GM19372 (cell line): ENCODE results near the gene GRIN2A.

Experiments used
- ATAC-seq: cut with Tn5 transposase; IDR thresholded peaks from one replicate; pipeline ENCODE4 v1.9.1; 2021; ENCODE audit warnings: mild to moderate bottlenecking, low read depth, moderate library complexity; ENCODE audit not compliant: unreplicated experiment

Gene GRIN2A

GRCh38 chr16:9798474-9798873, 383.8 kb downstream of the GRIN2A start:
- no peak for ATAC-seq

DNA sequence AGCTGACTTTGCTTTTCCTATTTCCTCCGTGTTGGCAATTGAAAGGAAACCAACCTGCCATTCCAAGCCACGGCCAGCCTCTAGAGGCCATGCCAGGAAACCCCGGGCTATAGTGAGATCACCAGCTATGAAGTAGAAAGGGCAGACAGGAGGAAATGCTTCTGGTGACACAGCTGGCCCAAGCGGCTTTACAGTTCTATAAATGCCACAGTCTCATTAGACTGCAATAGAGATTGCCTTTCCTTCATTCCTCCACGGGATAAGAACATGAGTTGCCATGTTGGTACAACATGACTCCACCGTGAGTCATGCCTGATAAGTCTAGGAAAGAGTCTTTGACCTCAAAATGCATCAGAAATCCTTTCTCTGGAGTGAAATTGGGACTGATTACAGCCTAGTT, 384.9 kb downstream of the GRIN2A start:
- ATAC-seq = no peak

GRCh38 chr16:9793623-9794022, 388.6 kb downstream of the GRIN2A start:
- no peak for ATAC-seq

DNA sequence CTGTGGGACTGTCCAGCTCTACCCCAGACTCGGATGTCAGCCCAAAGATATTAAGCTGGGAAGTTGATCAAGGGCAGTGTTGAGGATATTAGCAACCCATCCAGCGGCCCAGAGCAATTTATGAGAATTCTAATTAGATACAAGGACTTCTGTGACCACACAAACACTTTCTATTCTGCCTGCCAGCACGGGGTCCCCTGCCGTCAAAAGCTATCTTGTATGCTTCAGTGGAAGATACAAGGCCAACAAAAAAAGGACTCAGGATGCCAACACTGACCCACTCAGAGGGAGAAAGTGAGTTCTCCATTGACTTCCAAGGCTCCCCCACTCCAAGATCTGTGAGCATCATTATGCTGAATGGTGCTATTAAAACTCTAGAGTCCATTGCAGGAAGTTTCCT, 390.7 kb downstream of the GRIN2A start:
- ATAC-seq = no peak

DNA sequence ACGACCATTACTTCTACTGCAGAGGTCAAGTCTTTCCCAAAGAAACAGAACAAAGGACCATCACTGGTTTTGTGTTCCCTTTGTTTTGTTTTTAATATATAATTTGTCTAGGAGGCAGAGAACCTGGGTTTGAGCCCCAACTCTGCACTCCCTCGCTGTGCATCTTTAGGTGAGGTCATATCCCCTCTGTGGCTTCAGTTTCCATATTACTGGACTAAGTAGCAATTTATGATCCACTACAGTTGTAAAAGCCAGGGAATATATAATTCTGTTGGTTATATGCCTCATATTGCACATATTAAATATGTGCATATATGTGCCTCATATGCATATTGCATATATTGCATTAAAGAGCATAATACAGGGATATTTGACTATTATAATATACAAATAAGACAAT, 392.0 kb downstream of the GRIN2A start:
- ATAC-seq = no peak

DNA sequence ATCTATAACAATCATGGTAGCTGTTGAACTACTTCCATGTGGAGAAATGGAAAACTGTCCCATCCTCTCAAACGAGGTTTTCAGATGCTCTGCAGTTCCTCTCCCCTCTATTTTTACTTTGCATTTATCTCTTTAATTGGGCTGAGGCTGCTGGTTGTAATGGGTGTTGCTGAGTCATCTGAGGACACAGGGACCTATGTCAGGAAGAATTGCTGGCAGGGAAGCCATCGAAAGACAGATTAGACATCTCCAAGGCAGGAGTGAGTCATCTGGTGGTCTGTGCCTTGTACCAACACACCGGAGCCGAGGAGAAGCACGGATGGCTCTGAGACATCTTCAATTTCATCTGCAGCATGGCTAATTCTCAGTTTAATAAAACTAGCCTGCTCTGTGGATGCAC, 394.5 kb downstream of the GRIN2A start:
- ATAC-seq = no peak

GRCh38 chr16:9780831-9781230, 401.4 kb downstream of the GRIN2A start:
- ATAC-seq = no peak

GRCh38 chr16:9778849-9779248, 403.4 kb downstream of the GRIN2A start:
- no peak for ATAC-seq

- no peak for ATAC-seq
Measured at GRCh38 chr16:9775998-9776397, 406.2 kb downstream of the GRIN2A start.

DNA sequence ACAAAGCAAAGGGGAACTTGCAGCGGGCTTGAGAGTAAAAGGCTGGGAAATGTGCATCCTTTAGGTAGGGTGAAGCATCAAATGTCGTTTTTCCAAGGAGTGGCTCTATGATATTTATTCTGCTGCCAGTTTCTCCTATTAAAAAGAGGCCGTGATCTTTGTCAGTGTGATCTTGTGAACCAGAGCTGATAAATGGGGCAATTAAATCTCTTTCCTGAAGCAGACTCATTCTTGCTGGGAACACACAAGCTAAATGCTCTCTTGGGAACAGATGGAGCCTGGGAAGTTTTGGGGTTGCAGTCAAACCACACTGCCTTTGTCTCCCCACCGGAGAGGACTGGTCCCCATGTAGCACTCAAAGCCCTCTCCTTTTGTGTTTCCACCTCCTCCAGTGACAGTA, 408.9 kb downstream of the GRIN2A start:
- ATAC-seq = no peak

- ATAC-seq = no peak
Measured at GRCh38 chr16:9772526-9773225, 409.6 kb downstream of the GRIN2A start.

GRCh38 chr16:9766891-9767290, 415.3 kb downstream of the GRIN2A start:
- ATAC-seq = no peak

GRCh38 chr16:9763505-9763904, 418.7 kb downstream of the GRIN2A start:
- ATAC-seq = no peak

DNA sequence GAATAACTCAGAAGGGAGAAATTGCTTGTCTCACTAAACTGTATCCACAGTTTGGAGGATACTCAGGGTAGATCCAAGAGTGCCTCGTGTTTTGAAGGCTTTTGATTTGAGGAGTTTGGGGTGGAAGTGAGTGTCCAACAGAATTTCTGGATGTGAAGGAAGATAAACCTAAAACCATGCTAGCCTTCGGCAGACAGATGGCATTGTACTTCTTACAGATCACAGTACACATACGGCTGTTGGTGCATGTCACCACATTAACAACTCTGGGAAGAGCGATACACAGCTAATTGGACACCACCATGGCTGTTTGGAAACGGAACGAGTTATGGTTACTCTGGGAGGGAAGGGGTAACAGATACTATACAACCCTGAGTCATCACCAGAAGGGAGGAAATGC, 420.4 kb downstream of the GRIN2A start:
- ATAC-seq = no peak

DNA sequence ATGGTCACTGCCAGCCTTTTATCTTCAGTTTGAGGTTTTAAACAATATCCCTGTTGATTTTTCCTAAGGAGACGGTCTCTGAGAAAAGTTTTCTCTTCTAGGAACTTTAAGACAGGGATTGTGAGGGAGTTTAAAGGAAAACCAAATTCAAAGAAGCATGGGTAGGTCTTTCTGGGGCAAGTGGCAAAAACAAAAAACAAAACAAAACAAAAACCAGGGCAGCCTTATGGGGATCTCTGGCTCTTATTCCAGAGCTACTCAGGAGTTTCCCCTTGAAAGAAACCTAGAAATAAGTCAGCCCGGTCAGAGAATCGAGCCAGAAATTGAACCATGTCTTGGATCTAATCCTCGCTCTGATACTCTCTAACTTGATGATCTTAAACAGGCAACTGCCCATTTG, 424.5 kb downstream of the GRIN2A start:
- ATAC-seq = no peak

- no peak for ATAC-seq
Measured at GRCh38 chr16:9756434-9756833, 425.8 kb downstream of the GRIN2A start.

- ATAC-seq = no peak
Measured at GRCh38 chr16:9755081-9755480, 427.1 kb downstream of the GRIN2A start.

- ATAC-seq = no peak
Measured at GRCh38 chr16:9741776-9742175, 440.5 kb downstream of the GRIN2A start.

DNA sequence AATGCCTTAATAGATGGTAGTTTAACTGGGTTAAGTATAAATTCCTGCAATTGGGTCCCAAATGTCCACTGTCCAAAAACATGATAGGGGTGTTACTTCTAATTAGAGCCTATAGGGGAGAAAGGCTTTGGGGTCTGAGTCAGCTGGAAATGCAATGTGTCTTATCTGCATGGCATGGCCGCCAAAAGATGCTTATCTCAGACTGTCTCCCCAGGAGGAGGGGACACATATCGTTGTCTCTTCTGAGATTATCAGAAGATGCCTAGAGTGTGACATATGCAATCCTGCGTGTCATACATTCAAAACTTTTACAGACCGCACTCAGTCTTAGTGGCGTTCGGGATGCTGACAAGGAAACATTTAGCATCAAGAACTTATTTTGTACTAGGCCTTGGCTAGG, 442.9 kb downstream of the GRIN2A start:
- ATAC-seq = no peak

DNA sequence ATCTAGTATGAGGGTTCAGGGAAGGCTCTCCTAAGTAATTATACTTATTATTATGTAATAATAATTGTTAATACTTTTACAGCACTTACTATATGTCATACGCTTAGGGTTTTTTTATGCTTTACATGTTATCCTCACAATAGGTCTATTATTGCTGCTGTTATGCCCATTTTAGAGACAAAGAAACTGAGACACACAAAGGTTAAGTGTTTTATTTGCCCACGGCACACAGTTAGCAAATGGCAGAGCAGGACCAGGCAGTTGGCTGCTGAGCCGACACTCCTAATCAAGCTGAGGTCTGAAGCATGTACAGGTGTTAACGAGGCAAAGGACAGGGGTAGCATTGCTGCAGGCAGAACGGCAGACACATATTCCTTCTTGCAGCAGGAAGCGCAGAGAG, 443.5 kb downstream of the GRIN2A start:
- no peak for ATAC-seq

DNA sequence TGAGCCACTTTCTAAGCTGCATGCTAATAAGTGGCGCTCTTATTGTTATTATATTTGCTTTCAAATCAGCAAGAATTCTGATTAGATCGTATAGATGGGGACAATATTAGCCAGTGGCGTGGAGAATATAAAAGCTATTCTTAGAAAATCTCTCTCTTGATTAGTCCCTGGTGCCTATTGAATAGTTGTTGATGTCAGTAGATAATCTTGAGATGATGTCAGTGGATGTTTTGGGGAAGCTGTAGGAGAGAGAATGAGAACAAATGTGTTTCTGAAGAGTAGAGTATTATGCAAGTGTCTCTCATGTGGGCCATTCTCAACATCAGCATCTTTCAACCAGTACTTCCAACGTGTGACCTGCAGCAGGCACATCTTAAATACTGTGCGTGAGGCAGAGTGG, 445.7 kb downstream of the GRIN2A start:
- ATAC-seq = no peak

DNA sequence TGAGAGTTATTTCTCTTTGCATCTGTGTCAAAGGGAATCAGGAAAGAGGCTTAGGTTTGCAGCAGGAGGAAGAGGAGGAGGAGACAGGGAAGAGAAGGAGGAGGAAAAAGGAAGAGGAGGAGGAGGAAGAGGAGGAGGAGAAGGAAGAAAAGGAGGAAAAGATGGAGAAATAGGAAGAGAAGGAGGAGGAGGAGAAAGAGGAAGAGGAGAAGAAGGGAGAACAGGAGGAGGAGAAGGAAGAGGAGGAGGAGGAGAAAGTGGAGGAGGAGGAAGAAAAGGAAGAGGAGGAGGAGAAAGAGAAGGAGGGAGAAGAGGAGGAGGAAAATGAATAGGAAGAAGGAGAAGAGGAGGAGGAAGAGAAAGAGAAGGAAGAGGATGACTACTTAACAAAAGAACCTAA, 459.1 kb downstream of the GRIN2A start:
- no peak for ATAC-seq

- ATAC-seq = no peak
Measured at GRCh38 chr16:9713907-9714306, 468.3 kb downstream of the GRIN2A start.
